HEK293 (cell line): ENCODE data around the gene MTARC2.

Source experiments
- CTCF ChIP-seq: fragments of 450-650 bp; formaldehyde crosslinking; IDR thresholded peaks from 2 replicates; pipeline ENCODE4 v1.5.1; 2016; ENCODE audit warnings: missing biosample characterization, missing genetic modification characterization
- KLF17 ChIP-seq: fragments of 450-650 bp; formaldehyde crosslinking; IDR thresholded peaks from 2 replicates; pipeline ENCODE4 v1.5.1; 2016; ENCODE audit warnings: missing biosample characterization, missing genetic modification characterization
- SP2 ChIP-seq: fragments of 450-650 bp; formaldehyde crosslinking; IDR thresholded peaks from 2 replicates; pipeline ENCODE4 v1.5.1; 2016; ENCODE audit warnings: missing biosample characterization, missing genetic modification characterization
- ZBTB20 ChIP-seq: fragments of 450-650 bp; formaldehyde crosslinking; IDR thresholded peaks from 2 replicates; pipeline ENCODE4 v1.5.1; 2016; ENCODE audit warnings: missing biosample characterization, missing genetic modification characterization
- ZNF350 ChIP-seq: fragments of 450-650 bp; formaldehyde crosslinking; IDR thresholded peaks from 2 replicates; pipeline ENCODE4 v1.5.0; 2017; ENCODE audit warnings: missing biosample characterization, mild to moderate bottlenecking, missing genetic modification characterization
- TF ChIP-seq, protein P1 (sequence below): fragments of 450-650 bp; formaldehyde crosslinking; IDR thresholded peaks from 2 replicates; pipeline ENCODE4 v1.5.1; 2016; ENCODE audit warnings: missing biosample characterization, missing genetic modification characterization

GRCh38 chr1:220703305-220703704 is 44.8 kb upstream of the MTARC2 start:
- TF ChIP-seq CTCF (tag by site-specific recombination) (no peak), SP2 (tag by site-specific recombination) (no peak), ZBTB20 (no peak), KLF17 (tag by site-specific recombination) (no peak), ZNF350 (tag by site-specific recombination) (no peak)
- TF ChIP-seq, protein P1, sequence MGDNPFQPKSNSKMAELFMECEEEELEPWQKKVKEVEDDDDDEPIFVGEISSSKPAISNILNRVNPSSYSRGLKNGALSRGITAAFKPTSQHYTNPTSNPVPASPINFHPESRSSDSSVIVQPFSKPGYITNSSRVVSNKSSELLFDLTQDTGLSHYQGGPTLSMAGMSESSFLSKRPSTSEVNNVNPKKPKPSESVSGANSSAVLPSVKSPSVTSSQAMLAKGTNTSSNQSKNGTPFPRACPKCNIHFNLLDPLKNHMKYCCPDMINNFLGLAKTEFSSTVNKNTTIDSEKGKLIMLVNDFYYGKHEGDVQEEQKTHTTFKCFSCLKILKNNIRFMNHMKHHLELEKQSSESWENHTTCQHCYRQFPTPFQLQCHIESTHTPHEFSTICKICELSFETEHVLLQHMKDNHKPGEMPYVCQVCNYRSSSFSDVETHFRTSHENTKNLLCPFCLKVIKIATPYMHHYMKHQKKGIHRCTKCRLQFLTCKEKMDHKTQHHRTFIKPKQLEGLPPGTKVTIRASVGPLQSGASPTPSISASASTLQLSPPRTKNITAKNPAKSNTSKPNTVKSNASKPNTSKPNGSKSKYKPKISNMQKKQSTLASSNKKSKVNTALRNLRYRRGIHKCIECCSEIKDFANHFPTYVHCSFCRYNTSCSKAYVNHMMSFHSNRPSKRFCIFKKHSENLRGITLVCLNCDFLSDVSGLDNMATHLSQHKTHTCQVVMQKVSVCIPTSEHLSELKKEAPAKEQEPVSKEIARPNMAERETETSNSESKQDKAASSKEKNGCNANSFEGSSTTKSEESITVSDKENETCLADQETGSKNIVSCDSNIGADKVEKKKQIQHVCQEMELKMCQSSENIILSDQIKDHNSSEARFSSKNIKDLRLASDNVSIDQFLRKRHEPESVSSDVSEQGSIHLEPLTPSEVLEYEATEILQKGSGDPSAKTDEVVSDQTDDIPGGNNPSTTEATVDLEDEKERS: no peak
